ENCODE data around the gene BAIAP2. TPM values are rescaled to one million over a fixed set of nuclear protein-coding genes. Genes with fewer than 3 reads are reported as not detected.

Gene BAIAP2
- total RNA-seq, 1 donor from 2014 or later: 101 TPM

DNA sequence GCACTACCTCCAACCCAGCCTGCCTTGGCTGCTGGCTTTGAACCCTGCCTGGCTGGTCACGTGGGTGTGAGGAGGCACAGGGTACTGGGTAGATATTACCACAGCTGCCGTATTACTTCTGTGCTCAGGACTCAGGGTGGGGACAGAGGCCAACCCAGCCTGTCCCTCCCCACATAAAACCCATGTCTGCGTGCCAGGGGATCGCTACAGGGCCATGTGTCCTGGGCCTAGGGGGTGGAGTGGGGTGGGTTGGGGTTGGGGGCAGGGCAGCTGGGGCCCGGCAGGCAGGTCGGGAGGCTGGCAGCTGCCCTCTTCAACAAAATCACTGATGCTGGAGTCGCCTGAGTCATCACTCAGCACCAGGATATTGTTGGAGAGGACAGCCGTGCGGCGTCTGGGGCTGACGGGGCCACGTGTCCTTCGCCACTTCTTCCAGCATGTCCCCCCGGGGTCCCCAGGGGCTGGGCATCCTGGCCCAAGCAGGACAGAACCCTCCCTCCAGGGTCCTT lies 90.7 kb downstream of the BAIAP2 start:
- DNase-seq (ENCODE audit: low spot score): no peak

DNA sequence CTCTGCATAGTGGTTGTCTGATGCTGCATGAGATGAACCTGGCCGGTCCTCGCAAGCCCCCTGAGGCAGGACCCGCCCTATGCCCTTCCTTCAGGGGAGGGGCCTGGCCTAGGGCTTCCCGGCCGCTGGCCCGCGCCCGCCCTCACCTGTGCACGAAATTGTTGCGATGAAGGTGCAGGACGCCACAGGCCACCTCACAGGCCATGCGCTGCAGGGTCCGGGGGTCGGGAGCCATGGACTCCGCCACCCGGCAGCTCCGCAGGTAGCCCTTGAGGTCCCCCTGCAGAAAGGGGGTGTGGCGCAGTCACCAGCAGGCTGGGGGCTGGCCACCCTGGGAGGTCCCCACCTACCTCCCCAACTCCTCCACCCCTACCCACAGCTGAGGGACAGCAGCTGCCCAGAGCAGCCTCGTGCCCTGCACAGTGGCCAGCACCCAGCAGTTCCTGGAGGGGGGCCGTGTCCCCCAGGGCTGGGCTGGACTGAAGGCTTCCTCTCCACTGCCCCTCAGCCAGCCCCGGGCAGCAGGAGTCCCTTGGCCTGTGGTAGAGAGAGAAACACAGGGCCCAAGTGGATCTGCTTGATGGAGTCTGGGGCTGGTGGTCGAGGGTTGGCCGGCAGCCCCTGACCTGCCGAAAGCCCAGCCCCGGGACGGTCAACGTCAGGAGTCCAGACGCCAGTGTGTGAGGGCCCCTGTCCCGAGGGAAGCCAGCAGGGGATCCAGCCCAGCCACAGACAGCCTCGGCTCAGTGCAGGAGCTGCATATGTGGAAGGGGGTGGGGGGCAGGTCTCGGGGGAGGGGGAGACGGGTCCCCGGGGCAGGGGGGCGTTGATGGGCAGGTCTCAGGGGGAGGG lies 91.6 kb downstream of the BAIAP2 start:
- no peak for DNase-seq (ENCODE audit: low spot score)

DNA sequence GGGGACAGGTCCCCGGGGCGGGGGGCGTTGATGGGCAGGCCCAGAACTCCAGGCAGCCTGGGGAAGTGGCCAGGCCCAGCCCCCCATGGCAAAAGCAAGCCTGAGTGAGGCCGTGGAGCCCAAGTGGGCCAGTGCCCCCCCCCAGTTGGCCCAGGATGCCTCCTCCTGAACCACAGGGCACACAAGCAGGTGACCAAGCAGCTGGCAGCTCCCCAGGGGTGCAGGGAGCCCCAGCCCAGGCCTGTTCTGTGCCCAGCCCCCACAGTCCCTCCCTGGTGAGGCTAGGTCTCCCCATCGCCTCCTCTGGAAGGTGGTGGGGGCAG lies 92.1 kb downstream of the BAIAP2 start:
- no peak for DNase-seq (ENCODE audit: low spot score)

DNA sequence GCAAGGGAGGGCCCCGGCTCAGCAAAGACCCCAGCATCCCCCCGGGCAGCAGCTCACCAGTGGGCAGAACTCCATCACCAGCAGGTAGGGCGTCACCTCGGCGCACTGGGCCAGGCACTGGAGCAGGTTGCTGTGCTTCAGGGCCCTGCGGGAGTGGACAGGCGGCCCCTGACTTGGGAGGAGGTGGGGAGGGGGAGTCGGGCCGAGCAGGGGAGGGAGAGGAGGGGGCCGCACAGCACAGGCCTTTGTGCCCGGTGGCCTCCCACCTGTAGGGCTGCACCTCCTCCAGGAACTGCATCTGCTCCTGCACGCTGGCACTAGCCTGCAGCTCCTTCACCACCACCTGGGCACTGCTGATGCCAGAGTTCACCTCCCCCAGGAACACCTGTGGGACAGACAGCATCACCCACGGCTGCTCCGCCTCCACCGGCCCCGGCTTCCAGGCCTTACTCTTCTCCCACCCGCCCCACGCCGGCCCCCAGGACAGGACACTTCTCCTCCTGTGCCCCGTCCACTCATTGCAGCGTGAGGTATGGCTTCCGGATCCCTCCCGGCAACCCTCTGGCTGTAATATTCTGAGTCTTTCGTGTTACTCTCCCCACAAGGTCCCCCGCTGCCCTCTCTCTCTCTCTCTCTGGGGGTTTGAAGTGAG lies 92.7 kb downstream of the BAIAP2 start:
- no peak for DNase-seq (ENCODE audit: low spot score)

DNA sequence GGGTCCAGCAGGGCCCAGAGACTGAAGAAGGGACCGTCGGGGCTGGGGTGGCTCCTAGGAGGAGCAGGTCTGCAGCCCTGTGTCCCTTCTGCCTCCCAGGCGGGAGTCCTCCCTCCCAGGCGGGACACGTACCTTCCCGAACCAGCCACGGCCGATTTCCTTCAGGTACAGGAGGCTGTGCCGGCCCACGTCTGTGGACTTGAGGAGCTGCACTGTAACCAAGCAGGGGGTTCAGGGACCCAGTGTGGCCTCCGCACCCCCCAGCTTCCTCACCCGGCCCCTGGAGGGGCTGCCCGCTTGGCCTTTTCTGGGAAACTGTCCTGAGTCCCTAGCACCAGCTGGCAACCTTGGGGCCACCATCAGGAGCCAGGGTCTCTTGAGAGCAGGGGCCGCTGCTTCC lies 93.4 kb downstream of the BAIAP2 start:
- no peak for DNase-seq (ENCODE audit: low spot score)

DNA sequence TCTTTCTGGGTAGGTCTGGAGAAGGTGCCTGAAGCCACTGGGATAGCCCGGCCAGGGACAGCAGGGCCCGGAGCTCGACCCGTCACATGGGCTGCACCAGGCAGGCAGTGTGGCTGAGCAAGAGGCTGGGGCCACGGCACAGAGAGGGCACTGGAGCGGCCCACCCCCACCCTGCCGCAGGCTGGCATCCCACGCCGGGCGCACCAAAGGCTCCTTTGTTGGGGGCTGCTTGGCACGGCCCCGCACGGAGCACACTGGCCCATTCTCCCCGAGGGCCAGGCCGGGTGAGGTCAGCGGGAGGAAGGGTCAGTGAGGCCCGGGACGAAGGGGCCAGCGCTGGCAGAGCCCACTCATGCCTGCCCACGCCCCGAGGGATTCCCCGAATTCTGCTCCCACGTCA lies 93.8 kb downstream of the BAIAP2 start:
- no peak for DNase-seq (ENCODE audit: low spot score)

DNA sequence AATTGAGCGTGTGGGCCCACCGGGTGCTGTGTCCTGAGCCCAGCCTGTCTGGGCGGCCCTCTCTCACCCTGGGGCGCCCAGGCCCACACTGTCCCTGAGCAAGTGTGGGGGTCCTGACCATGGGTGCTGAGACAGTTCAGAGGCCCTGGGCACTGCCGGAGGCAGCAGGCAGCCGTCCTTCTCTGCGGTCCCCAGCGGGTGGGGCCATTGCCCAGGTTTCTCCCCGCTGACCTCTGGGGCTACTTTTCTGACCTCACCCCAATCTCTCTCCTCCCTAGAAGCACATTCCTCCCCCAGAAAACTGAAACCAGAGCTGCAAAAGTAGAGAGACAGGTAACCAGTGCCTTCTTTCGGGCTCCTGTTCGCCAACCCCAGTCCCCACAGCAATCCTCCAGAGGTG lies 94.3 kb downstream of the BAIAP2 start:
- DNase-seq (ENCODE audit: low spot score): no peak

DNA sequence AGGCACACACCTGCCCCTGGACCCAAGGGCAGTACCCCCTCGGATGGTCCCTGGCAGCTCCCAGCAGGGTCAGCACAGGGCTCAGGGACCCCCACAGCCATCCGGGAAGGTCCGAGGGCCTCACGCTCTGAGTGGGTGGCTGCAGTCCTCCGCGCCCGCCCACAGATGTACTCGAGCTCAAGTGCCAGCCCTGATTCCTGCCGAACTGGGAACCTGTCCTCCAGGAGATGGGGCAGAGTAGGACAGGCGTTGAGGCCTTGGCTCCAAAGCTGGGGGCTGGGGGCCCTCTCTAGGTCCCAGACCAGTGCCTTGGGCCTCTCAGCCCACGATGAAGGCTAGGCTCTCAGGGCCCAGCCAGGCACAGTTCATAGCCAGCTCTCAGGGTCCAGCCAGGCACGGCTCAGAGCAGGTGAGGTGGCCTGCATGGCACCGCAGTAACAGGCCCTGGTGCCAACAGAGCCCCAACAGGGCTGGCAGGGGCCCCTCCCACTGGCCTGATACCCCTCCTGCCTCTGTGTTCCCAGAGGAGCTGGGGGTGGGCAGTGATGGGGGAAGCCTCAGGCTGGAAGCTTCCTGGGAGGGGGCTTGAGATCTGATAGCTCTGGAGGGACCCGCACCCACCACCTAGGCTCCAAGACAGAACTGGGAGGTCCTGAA lies 94.9 kb downstream of the BAIAP2 start:
- DNase-seq (ENCODE audit: low spot score): no peak

DNA sequence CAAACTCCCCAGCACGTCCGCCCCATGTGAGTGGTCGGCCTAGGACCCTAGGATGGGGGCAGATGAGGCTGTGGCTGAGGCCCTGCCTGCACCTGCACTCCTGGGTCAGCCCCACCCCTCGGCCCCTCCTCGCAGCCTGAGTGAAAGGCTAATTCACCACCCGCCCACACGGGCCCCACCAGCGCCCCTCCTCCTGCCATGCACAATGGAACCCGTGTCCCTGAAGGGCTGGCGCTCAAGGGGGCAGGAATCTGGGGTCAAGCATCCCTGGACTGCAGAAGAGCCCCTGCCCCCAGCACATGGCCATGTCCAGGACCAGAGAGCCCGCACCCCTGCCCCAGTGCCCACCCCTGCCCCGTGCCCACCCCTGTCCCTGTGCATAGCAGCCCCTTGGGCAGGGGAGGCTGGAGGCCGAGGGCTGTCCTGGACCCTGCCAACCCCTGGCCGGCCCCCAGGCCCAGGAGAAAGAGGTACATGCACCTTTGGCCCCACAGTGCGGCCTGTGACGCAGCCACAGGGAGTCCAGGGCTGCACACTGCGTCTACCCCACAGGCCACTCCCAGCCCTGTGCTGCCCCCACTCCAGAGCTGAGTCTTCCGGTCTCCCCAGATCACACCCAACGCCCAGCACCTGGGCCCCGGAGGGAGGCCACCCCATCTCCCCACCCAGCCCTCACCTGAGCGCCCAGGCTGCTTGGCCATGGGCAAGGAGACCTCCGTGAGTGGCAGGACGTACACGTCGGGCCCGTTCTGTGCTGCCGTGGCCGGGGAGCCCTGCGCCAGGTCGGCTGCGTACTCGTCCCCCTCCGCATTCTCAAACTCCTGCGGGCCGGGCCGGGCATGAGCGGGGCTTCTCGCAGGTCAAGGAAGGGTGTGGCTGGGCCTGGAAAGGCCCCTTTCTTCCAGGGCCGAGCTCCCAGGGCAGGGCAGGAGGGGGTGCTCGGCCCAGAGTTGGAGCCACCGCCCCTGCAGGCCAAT lies 95.7 kb downstream of the BAIAP2 start:
- no peak for DNase-seq (ENCODE audit: low spot score)

DNA sequence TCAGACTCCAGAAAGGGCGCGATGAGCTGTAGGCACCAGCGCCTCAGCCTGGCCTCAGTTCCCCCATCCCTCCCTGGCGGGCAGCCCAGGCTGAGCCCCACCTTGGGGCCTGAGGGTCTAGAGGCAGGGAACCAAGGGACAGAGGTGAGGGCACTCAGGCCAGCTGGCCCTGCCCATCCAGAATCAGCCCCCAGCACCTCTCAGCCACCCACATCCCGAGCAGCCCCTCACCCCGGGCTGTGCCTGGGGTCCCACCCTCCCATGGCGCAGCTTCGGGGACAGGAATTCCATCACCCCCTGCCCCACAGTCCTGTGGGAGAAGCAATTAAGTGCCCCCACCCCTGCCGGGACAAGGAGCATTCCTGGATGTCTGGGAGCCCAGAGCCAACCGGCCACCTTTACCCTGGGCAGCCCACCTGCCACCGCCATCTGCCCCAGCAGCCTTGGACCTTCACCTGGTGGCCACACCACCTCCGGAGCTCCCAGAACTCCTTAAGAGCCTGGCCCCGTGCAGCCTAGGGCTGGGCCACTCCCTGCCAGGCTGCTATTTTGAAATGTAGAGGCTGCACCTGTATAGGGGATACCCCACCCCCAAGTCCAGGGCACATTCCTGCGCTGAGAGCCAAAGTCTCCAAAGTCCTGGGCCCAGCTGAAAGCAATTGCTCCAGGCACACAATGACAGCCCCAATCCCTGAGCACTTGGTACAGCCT lies 96.7 kb downstream of the BAIAP2 start:
- peak; percentile 65 for DNase-seq (ENCODE audit: low spot score)

DNA sequence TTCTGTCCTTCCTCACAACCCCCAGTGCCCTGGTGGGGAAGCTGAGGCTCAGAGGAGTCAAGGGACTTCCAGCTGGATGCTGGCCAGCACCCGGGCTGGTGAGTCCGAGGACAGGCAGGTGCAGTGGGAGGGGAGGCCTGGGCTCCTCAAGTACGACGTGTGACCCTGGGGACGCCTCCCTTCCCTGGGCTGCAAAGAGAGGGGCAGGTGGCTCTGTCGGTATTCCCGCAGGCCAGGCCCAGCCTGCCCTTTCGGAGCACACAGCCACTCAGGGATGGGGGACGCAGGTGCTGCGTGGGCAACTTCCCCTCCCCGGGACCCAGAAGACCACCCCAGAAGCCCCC lies 97.2 kb downstream of the BAIAP2 start:
- DNase-seq (ENCODE audit: low spot score): no peak

DNA sequence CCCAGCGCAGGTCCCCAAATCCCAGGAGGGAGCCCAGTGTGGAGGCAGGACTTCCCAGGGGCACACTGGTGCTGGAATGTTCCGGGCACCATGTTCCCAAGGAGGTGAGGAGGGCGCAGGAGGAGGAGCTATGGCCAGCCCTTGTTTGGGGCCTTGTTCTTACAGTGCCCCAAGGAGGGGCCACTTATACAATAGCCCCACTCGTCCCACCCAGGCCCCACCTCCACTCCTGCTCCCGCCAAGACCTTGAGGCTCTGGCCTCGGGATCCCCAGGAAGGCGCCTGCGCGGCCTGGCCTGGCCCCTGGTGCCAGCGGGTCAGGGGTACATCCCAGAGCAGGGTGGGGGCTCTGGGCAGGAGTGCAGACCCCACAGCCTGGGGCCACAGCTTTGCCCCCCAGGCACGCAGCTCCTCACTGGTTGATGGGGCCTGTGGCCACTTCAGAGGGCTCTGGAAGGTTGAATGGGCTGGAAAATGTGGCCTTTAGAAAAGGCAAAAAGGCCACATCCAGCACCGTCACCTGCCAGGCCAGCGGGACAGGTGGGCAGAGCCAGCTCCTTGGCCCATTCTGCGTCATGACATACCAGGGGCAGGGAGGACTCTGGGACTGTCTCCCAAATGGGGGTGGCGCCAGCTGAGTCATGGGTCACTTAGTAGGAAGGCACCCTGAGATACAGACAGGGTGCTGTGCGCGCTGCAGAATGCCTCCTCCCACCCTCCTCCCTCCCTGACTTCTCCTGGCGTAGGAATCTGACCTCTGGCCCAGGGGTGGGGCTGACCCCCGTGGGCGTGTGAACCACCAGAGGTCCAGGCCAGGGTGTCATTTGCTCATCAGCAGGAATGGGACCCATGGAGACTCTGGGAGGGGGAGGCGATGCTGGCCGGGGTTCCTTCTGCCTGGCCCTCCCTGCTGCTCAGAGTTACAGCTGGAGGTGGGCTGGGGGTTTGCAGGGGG lies 98.1 kb downstream of the BAIAP2 start:
- peak; percentile 58 for DNase-seq (ENCODE audit: low spot score)

DNA sequence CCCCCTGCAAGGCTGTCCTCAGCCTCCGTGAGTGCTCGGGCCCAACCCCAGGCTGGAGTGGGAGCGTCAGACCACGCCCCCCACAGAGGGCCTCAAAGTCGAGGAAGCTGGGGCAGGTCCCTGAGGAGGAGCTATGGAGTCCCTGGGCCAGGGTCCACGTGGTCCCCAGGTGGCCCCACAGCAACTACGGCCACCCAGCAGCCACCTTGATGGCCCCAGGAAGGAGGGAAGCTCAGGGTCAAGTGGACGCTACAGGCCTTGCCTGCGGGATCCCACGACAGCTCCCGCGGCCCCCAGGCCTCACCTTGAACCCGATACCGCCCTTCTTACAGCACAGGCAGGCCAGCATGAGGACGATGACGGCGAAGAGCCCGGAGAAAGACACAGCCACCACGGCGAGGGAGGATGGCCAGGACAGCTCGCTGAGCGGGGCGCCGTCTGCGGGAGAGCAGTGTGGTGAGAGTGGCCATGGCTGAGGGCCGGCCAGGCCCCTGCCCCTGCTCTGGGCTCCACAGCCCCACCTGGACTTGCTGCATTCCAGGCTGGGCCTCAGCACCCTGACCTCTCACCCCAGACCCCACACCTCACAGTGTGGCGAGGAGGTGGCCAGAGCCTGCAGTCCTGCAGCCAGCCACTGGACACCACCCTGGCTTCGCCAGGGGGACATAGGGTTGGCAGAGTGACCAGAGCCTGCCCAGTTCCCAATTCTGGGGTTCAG lies 99.3 kb downstream of the BAIAP2 start:
- DNase-seq (ENCODE audit: low spot score): no peak

DNA sequence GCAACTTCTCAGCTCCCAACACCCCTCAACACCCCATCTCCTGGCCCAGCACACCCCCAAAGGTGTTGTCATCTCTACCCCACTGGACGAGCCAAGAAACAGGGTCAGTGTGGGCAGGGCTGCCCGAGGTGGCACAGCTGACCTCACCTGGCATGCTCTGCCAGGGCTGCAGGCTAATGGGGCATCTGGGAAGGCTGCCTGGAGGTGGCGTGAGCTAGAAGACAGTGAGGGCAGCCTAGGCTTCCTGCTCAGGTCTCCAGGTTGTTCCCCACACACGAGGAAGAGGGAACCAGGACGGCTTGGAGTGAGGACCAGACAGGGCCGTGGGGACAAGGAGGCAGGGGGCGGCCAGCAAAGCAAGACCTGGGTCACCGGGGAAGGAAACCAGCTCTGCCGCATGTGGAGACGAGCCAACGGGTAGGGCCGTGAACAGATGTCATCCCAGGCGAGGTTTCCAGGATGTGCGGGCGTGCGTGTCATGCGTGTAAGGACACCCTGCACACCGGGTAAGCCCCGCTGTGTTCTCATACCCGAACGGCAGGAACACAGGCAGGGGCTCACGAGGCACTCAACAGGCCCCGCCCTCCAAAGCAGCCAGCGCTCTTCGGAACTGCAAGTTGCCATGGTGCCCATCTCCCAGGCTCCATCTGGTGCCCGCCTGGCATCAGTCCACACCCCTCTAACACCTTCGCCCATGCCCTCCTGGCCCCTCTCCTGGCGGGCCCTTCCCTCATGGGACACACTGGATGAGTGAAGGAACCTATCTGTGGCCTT lies 100.7 kb downstream of the BAIAP2 start:
- no peak for DNase-seq (ENCODE audit: low spot score)

DNA sequence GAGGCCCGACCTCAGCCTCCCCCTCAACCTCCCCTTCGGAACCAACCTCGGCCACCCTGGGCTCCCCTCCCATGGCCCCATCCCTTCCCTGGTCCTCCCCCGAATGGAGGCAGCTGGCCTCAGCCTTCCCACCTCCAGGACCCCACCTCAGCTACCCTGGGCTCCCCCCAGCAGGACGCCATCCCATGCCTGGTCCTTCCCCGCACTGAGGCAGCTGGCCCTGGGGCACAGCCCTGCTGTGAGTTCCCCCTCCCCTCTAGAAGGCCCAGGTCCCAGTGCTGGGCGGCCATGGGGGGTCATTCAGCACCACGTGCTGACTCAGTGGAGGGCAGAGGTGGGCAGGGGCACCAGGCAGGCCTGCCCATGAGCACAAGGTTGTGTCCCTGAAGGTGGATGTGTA lies 101.4 kb downstream of the BAIAP2 start:
- no peak for DNase-seq (ENCODE audit: low spot score)

DNA sequence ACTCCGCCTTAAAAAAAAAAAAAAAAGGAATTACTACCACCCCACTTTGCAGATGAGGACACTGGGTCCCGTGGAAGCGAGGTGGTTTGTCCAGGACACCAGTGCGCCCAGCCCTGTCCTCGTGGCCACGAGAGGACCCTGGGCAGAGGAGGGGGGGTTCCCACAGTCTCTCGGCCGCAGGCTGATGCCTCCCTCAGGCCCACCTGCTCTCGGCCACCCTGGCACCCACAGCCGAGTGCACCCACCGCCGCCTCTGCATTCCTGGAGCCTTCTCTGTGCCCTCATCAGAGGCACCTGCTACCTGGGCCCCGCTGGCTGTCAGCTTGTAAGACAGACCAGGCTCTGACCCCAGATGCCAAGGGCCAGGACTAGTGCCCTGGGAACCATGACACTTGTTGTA lies 102.3 kb downstream of the BAIAP2 start:
- no peak for DNase-seq (ENCODE audit: low spot score)

DNA sequence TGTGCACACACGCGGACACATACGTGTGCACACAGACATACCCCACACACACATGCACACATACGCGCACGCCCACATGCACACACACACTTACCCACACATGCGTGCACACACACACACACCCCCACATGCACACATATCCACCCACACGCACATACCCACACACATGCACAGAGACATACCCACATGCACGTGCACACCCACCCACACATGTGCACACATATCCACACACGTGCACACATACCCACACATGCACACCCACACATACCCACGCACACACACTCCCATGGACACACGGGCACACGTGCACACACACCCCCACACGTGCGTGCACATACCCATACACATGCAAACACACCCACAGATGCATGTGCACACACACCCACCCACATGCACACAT lies 103.1 kb downstream of the BAIAP2 start:
- no peak for DNase-seq (ENCODE audit: low spot score)

DNA sequence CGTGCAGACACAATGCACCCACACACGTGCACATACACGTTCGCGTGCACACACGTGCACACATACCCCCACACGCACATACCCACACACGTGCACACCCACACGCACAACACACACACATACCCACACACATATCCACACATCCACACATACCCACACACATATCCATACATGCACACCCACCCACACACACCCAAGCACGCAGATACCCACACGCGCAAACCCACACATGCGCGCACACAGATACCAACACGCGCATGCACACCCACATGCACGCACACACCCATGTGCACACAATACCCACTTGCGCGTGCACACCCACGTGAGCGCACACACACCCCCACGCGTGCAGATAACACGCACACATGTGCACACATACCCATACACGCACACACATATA lies 103.5 kb downstream of the BAIAP2 start:
- no peak for DNase-seq (ENCODE audit: low spot score)

DNA sequence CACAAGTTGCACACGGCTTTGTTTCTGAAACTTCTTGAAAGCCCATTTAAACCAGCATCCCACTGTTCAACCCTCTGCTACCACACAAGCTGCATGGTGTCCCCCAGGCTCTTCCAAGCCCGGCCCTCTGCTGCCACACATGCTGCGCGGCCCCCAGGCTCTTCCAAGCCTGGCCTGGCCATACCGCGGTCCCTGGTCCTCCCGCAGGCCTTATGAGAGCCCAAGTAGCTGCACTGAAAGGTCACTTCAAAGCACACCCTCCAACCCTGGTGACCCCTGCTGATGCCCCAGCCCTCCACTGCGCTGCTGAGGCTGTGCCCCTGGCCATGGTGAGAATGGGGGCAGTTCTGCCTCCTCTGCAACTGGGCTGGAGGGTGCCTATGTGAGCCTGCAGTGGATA lies 104.5 kb downstream of the BAIAP2 start:
- no peak for DNase-seq (ENCODE audit: low spot score)
